Lower leg skin (tissue), 4 donors: ENCODE data around the gene PHF13. TPM values are rescaled to one million over a fixed set of nuclear protein-coding genes. Genes with fewer than 3 reads are reported as not detected.

Source experiments
- DNase-seq, 2 donors: peaks; one replicate each; pipeline ENCODE4 v3.0.0-alpha.2; 2019; ENCODE audit warnings: low spot score in 2 of 2
- H3K4me3 ChIP-seq: fragments of 200-600 bp; sonication (generic); 2 replicates; pipeline ENCODE4 v1.5.1; 2017; ENCODE audit warnings: mild to moderate bottlenecking, low read depth; ENCODE audit not compliant: poor library complexity, severe bottlenecking
- POLR2A ChIP-seq, 2 donors: fragments of 450-650 bp; IDR thresholded peaks; one replicate each; pipeline ENCODE4 v1.6.1; 2016 to 2017; ENCODE audit warnings: antibody characterized with exemption in 2 of 2, mild to moderate bottlenecking in 1 of 2, moderate library complexity in 1 of 2
- WGBS, 2 donors: methylation state at CpG; one replicate each; pipeline ENCODE4 v1.1.5; 2018; 5-methylcytosine and 5-hydroxymethylcytosine counted together
- intact Hi-C: fragments of 100-400 bp; cut with DNase I; formaldehyde crosslinking; loops from one replicate; pipeline ENCODE4 v1.15.0; 2023; ENCODE audit warnings: low total_unique reads
- total RNA-seq, 4 donors: library from RNA; depleted of rRNA; stranded (reverse); fragments of >200 nt; gene quantifications; one replicate each; pipeline ENCODE4 v1.1.0, GENCODE V29; 2016
- TF ChIP-seq, protein P1 (sequence below), 3 donors: fragments of 450-650 bp; IDR thresholded peaks; one replicate each; pipeline ENCODE4 v1.5.1; 2016; ENCODE audit warnings: antibody characterized with exemption in 3 of 3, mild to moderate bottlenecking in 3 of 3, moderate library complexity in 2 of 3

The PHF13 gene
- total RNA-seq, 4 donors from 2014 or later, result 18.4 to 26.7 (median 21.1) TPM

DNA sequence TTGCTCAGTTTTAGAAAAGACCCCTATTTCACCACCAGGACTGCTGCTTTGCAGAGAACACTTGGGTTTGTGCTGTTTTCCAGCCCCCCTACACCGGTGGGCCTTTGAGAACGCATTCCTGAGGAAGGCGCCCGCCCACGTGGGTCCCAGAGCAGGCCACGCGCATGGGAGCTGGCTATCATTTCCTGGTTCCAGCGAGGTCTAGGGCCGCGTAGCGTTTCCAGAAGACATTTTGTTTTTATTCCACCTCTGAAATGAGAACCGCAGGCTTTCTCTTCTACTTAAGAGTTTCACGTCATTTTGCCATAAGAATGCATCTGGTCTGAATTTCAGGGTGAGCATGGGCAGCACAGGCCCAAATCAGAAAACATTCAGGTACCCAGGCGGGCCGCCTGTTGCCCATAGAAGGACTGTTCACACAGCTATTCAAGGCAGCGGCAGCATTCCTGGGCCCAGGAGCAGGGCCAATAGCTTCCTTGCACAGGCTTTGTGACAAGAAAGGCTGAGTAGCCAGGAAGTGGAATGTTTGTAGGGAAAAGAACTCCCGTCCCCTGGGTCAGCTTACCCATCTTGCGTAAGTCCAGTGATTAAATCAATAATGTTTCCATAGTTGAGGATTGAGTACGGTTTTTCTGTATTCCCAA, 9.5 kb upstream of the PHF13 start:
- peak overlapping the region; percentile 45 for H3K4me3 ChIP-seq
- peak; percentile 65 to 95 for DNase-seq
- WGBS, 2 donors, result 5 to 14% methylated on average over 19 of the region's 19 CpGs
- intact Hi-C loops, result no loop called here
- no peak for TF ChIP-seq POLR2A (IDR thresholded peaks at IDR 0.05)
- TF ChIP-seq, protein P1, sequence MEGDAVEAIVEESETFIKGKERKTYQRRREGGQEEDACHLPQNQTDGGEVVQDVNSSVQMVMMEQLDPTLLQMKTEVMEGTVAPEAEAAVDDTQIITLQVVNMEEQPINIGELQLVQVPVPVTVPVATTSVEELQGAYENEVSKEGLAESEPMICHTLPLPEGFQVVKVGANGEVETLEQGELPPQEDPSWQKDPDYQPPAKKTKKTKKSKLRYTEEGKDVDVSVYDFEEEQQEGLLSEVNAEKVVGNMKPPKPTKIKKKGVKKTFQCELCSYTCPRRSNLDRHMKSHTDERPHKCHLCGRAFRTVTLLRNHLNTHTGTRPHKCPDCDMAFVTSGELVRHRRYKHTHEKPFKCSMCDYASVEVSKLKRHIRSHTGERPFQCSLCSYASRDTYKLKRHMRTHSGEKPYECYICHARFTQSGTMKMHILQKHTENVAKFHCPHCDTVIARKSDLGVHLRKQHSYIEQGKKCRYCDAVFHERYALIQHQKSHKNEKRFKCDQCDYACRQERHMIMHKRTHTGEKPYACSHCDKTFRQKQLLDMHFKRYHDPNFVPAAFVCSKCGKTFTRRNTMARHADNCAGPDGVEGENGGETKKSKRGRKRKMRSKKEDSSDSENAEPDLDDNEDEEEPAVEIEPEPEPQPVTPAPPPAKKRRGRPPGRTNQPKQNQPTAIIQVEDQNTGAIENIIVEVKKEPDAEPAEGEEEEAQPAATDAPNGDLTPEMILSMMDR (IDR thresholded peaks at IDR 0.05), result no peak

DNA sequence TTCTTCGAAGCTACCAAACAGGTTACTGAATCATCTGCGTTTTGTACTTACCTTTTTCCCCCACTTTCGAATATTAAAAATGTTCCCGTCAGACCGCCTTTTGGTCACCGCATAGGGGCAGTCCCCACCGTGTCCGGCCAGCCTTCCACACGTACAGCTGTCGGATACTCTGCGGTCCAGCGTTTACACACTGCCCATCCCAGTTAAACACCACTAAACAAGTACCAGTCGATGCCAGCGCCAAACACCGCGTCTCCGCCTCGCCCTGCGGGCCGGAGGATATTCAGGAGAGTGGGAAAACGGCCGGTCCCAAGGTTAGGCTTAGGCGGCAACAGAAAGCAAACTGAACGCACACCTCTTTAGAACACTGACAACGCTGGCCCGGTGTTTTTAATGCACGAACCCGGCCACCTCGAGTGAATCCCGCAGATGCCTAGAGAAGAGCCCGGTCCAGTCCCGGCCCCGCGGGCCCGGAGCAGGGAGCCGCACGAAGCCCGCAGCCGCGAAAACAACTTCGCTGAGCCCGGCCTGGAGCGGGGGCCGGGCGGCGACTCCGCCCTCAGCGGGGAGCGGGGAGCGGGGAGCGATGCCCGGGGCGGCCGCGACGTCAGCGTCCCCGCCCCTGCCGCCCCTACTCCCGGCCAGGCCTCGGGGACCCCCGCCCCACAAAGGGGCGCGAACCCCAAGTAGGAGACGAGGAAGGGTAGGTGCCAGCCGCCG, 730 bp upstream of the PHF13 start:
- no peak for TF ChIP-seq POLR2A (IDR thresholded peaks at IDR 0.05)
- TF ChIP-seq, protein P1 (IDR thresholded peaks at IDR 0.05), result no peak
- peak in 1 of 2 donors; percentile 93 for DNase-seq
- 0% methylated on average over 36 to 59 of the region's 67 CpGs for WGBS, 2 donors
- H3K4me3 ChIP-seq, result peak overlapping the region; percentile 67
- intact Hi-C loops, result no loop called here

DNA sequence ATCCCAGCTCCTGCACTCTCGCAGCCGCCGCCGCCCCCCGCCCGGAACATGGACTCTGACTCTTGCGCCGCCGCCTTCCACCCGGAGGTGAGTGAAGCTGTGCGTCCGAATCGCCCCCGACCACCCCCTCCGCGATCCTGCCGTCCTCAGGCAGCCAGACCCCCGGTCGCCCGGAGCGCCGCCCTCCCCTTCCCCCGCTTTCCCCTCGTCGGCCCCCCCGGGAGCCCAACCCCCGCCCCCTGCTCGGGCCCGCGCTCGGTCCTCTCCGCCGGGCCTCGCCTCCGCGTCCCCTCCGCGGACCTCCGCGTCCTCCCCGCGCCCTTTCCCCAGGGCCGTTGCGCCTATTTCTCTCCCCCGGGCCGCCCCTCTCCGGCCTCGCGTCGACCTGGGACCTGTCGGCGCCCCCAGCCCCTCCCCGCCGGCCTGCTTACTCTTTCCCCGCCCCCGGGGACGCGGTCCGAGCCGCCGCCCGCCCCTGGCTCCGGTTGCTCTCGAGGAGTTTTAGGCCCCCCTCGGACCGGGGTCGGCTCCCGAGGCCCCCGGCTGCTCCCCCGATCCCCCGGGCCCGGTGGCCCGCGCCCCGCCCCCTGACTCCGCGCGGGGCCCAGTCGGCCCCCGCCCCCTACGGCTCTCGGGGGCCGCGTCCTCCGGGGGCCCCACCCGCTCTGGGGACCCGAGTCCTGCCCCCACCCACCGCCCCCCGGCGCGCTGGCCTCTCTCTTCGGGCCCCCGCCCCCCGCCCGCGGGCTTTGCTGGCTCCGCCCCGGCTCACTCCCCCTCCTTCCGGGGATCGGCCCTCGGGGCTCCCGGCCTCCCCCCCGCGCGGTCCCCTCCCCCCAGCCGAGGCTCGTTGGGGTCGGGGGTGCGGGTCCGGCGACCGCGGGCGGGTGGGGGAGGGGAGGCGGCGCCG, 743 bp downstream of the PHF13 start:
- WGBS, 2 donors, result 0 to 1% methylated on average over 4 to 47 of the region's 117 CpGs
- H3K4me3 ChIP-seq, result peak overlapping the region; percentile 87
- TF ChIP-seq POLR2A (IDR thresholded peaks at IDR 0.05), result no peak
- TF ChIP-seq, protein P1 (IDR thresholded peaks at IDR 0.05), result no peak
- DNase-seq, result no peak
- intact Hi-C loops, result no loop called here

DNA sequence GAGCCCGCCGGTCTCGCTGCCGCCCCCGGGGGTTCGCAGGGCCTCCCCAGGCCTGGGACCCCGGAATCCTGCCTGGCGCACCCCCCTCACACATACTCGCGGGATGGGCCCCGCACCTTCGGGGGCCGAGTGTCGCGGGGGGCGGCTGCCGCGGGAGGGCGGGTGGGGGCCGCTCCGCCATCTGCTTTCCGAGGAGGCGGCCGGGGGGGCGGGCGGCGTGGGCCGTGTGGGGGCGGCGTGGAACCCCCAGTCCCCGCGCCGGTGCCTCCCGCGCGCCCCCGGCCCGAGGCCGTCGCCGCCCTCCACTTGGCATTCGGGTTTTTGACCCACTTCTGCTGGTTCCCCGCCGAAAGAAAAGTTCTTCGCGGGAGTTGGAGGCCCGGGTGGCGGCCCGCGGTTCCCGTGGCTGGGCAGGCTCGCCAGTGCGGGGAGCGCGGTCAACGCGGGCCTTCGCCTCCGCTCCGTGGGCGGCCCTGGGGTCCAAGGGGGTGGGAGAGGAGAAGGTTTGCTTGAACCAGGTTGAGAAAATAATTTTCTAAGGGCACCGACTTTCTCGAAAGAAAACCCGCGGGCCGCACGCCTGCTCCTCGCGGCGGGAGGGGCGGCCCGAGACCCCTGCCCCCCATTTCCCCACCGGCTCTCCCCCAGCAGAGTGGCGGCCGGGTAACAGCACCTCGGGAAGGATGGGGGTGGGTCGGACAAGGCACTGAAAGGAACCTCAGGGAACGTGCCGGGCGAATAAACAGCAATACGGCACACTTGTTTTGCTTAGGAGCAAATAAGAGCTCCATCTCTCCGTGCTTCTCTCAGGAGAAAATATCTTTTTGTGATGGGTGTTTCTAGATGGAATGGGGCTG, 1.6 kb downstream of the PHF13 start:
- WGBS, 2 donors, result 1 to 2% methylated on average over 39 to 69 of the region's 82 CpGs
- H3K4me3 ChIP-seq, result peak overlapping the region; percentile 87
- intact Hi-C loops, result no loop called here
- TF ChIP-seq, protein P1 (IDR thresholded peaks at IDR 0.05), result no peak
- no peak for TF ChIP-seq POLR2A (IDR thresholded peaks at IDR 0.05)
- DNase-seq, result no peak

DNA sequence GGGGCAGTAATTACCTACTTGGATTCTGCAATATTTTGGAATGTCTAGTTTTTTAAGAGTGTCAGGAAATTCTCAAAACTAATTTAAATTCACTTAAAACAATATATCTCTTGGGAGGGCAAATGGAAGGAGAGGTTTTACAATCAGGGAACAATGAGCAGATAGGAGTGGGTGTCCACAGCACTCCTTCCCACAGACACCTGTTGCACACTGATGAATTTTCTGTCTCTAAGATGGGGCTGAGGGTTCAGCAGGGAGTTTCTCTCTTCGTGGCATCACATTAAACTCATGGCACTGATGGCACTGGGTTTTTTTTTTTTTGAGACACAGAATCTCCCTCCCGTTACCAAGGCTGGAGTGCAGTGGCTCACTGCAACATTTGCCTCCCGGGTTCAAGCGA, 5.5 kb downstream of the PHF13 start:
- TF ChIP-seq, protein P1 (IDR thresholded peaks at IDR 0.05), result no peak
- no peak for TF ChIP-seq POLR2A (IDR thresholded peaks at IDR 0.05)
- 90 to 93% methylated on average over 4 of the region's 4 CpGs for WGBS, 2 donors
- DNase-seq, result no peak
- no peak overlapping the region for H3K4me3 ChIP-seq
- intact Hi-C loops, result no loop called here
